ENCODE data around the gene ABCB9.
A peak's percentile ranks its signal among the peaks of the same experiment; 100 is the strongest.

The ABCB9 gene

DNA sequence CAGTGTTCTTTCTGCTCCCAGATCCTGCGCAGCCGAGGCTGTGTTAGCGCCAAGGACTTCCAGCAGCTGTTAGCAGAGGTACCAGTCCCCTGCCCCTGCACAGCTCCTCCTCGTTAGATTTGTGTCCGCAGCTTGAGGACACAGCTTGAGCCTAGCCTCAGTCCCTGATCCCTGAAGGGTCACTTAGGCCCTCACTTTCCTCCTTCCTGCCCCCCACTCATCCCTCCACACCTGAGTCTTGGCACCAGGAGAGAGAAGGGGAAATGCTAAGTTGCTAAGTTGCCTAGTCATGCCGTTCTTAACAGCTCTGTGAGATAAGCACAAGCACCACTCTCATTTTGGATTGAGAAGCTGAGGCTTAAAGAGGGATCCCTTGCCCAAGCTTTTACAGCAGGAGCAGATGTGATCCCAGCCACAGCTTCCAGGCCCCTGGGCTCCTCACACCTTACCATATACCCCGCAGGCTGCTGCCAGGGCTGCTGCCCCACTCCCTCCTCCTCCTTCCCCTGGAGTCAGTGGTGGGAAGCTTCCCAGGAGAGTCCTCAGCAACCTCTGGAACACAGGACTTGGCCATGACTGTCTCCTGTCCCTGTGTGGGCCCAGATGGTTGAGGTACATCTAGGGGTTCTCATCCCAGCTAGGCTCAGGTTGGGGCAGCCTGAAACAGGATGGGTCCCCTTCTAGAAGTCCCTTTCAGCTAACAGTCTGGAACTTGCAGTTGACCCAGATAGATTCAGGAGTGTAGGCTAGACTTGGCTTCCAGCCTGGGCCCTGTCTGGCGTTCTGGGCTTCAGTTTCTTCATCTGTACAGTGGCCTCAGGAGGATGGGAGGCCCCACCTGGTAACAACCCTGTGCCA is 9.8 kb upstream of the ABCB9 start:
- peak overlapping the region; percentile 92 for H3K27ac ChIP-seq
- TF ChIP-seq, protein P1, sequence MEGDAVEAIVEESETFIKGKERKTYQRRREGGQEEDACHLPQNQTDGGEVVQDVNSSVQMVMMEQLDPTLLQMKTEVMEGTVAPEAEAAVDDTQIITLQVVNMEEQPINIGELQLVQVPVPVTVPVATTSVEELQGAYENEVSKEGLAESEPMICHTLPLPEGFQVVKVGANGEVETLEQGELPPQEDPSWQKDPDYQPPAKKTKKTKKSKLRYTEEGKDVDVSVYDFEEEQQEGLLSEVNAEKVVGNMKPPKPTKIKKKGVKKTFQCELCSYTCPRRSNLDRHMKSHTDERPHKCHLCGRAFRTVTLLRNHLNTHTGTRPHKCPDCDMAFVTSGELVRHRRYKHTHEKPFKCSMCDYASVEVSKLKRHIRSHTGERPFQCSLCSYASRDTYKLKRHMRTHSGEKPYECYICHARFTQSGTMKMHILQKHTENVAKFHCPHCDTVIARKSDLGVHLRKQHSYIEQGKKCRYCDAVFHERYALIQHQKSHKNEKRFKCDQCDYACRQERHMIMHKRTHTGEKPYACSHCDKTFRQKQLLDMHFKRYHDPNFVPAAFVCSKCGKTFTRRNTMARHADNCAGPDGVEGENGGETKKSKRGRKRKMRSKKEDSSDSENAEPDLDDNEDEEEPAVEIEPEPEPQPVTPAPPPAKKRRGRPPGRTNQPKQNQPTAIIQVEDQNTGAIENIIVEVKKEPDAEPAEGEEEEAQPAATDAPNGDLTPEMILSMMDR (conservative IDR thresholded peaks at IDR 0.05): no peak
- TF ChIP-seq ZFX (IDR thresholded peaks at IDR 0.05): no peak

DNA sequence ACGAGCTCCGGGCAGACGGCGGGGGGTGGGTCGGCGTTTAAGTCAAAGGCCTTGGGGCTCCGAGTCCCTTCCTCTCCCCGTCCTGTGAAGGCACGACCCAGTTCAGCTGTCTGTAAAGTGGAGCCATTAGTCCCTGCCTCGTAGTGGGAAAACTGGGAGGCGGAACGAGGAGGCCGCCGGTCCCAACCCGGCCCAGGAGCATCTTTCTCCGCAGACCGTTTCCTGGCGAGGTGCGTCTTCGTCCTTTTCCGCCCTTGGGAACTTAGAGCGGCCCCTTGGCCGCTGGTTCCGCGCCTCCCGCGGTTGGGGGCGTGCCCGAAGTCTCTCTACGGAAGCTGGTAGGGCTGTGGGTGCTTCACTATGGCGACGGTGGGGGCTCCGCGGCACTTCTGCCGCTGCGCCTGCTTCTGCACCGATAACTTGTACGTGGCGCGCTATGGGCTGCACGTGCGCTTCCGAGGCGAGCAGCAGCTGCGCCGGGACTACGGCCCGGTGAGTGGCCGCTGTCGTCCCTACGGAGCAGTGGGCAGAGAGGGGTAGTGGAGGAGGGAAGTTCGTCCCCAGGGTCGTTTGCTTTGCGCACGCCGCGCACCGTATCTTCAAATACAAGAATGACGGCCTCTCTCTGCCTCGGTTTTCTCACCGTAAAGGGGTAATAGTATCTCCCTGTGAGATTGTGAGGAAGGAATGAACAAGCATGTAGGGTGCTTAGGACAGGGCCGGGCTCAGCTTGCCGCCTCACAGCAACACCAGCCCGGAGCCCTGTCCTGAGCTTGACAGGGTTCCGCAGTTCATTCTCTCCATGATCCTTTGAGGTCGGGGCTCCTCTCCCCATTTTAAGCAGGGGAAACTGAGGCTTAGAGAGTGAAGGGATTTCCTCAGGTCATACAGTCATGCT is 8.9 kb upstream of the ABCB9 start, which contains the start of gene OGFOD2:
Gene OGFOD2, plus strand, starts transcription at position 353 of the 898 bp plus-strand sequence. Its CDS starts 8 bp downstream, at position 361.
- peak within 1 kb of the TSS; percentile 92 for H3K27ac ChIP-seq
- TF ChIP-seq ZFX (IDR thresholded peaks at IDR 0.05): no peak
- TF ChIP-seq, protein P1 (conservative IDR thresholded peaks at IDR 0.05): no peak

DNA sequence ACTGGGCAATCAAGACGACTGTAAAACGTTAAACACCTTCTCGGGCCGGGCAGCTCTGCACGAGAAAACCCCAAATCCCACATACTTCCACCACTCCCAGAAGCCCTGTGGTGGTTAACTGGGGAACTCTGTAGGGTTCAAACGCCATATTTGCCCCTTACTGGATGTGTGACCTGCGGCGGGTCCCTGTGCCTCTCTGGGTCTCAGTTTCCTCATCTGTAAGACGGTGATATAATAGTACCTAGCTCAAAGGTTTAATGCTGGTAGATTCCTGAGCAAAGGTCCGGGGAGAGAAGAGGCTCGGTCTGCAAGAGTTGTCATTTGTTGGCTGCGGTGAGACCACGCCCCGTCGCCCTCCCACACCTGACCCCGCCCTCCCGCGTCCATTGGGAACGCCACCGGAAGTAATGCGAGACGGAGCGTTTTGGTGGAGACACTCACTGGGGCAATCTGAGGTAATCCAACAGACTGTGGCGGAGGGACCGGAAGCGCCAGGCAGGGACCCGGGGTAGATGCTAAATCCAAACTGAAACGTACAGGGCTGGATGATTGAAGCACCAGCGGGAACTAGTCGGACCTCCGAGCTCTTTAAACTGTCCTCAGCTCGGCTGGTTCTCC is 8.1 kb upstream of the ABCB9 start:
- TF ChIP-seq ZFX (IDR thresholded peaks at IDR 0.05): no peak
- TF ChIP-seq, protein P1 (conservative IDR thresholded peaks at IDR 0.05): no peak
- peak overlapping the region; percentile 92 for H3K27ac ChIP-seq

DNA sequence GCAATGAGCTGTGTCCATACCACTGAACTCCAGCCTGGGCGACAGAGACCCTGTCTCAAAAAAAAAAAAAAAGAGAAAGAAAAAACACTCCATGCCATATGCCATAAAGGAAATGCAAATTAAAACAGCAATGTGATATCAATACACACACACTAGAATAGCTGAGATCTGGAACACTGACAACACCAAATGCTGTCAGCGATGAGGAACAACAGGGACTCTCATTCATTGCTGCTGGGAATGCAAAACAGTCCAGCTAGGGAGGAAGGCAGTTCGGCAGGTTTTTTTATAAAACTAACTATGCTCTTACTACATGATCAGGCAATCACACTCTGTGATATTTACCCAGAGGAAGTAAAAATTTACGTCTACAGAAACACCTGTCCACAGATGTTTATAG is 3.4 kb upstream of the ABCB9 start:
- H3K27ac ChIP-seq: no peak overlapping the region
- TF ChIP-seq, protein P1 (conservative IDR thresholded peaks at IDR 0.05): no peak
- TF ChIP-seq ZFX (IDR thresholded peaks at IDR 0.05): no peak

DNA sequence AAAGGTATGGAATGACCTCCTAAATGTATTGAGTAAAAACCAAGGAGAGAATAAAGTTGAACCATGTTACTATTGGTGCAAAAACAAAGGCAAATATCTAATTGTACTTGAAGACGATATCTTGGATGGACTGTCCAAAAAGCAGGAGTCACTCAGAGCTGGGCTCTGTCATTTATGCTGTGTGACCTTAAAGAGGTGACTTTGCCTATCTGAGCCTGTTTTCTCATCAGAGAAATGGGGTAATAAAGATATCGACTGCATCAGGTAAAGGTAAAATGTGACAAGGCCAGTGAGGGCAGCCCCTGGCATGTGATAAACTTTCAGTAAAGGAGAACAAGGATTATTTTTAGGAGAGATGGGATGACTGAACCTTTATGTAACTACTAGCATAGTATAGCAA is 1.8 kb upstream of the ABCB9 start:
- TF ChIP-seq, protein P1 (conservative IDR thresholded peaks at IDR 0.05): no peak
- TF ChIP-seq ZFX (IDR thresholded peaks at IDR 0.05): no peak

DNA sequence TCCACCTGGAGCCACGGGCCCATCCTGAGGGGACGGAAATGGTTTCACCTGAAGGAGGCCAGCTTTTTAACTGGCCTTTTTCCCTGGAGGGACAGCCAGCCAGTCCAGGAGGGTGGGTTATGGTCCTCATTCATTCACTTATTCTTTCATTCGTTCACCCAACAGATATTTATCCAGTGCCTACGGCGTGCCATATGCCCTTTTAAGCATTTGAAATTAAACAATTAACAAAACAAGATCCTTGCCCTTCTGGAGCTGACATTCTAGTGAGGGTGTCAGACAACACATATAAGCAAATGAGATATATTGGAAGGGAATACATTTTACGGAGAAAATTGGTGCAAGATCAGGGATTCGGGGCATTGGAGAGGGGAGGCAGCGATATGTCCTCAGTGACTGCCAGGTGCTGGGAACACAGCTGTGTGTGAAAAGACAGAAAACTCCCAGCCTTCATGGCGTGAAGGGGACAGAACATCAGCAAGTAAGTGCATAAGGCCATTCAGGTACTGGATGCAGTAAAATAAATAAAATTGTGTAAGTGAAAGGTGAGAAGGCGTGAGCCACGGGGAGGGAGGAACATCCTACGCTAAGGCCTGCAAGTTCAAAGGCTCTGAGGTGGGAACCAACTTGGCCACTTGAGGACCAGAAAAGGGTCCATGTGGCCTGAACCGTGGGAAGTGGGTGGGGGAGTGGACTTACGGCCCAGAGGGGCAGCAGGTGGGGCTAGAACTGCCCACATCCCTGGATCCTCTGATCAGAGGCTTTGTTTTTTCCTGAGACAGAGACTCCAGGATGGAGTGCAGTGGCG is 684 bp upstream of the ABCB9 start:
- H3K27ac ChIP-seq: no peak overlapping the region; the same call in 1 of the 2 replicates
- TF ChIP-seq ZFX (IDR thresholded peaks at IDR 0.05): no peak
- TF ChIP-seq, protein P1 (conservative IDR thresholded peaks at IDR 0.05): no peak

More for the DNA sequence above, 1.8 kb upstream of the ABCB9 start:
- no peak overlapping the region for H3K27ac ChIP-seq

All from C4-2B (cell line).